Measurements from ENCODE around the gene PPP6R3.

Gene PPP6R3

DNA sequence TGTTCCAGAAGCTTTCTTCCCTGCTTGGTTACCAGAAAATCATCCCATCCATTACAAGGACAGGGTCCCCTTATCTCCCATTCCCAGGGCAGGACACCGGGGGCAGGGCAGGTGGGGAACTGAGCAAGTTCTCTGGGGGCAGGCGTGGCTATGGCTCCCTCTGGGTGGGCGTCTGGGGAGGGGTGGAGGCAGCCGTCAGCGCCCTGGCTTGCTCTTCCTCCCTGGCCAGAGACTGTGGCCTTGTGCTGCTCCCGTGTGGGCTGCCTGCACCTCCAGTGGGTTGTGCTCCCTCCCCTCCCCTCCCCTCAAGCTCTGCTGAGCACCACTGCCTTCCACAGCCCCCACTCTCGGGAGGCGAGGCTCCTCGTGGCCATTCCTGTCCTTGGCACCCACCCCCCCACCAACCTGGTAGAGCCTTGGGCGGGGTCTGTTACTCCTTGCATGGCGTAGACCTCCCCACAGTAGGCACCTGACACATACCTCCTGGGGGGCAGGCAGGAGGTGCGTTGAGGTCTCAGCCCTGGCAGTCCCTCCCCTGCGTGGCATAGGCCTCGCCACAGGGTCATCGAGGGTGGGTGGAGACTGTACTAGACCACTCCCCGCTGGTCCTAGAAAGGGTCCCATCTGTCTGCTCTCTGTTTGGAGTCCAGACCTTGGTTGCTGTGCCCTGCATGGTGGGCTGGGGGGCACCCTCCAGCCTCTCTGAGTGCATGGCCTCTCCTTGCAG lies 24.2 kb upstream of the PPP6R3 start:
- TF ChIP-seq, protein P1, sequence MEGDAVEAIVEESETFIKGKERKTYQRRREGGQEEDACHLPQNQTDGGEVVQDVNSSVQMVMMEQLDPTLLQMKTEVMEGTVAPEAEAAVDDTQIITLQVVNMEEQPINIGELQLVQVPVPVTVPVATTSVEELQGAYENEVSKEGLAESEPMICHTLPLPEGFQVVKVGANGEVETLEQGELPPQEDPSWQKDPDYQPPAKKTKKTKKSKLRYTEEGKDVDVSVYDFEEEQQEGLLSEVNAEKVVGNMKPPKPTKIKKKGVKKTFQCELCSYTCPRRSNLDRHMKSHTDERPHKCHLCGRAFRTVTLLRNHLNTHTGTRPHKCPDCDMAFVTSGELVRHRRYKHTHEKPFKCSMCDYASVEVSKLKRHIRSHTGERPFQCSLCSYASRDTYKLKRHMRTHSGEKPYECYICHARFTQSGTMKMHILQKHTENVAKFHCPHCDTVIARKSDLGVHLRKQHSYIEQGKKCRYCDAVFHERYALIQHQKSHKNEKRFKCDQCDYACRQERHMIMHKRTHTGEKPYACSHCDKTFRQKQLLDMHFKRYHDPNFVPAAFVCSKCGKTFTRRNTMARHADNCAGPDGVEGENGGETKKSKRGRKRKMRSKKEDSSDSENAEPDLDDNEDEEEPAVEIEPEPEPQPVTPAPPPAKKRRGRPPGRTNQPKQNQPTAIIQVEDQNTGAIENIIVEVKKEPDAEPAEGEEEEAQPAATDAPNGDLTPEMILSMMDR (conservative IDR thresholded peaks at IDR 0.05; ENCODE audit: low read depth, low read length): no peak
- DNase-seq (ENCODE audit: low read depth): no peak
- no peak overlapping the region for H3K4me3 ChIP-seq (ENCODE audit: low read length)

GRCh38 chr11:68436985-68437926 lies 23.3 kb upstream of the PPP6R3 start:
- TF ChIP-seq, protein P1 (conservative IDR thresholded peaks at IDR 0.05; ENCODE audit: low read depth, low read length): no peak
- no peak overlapping the region for H3K4me3 ChIP-seq (ENCODE audit: low read length)
- DNase-seq (ENCODE audit: low read depth): no peak

DNA sequence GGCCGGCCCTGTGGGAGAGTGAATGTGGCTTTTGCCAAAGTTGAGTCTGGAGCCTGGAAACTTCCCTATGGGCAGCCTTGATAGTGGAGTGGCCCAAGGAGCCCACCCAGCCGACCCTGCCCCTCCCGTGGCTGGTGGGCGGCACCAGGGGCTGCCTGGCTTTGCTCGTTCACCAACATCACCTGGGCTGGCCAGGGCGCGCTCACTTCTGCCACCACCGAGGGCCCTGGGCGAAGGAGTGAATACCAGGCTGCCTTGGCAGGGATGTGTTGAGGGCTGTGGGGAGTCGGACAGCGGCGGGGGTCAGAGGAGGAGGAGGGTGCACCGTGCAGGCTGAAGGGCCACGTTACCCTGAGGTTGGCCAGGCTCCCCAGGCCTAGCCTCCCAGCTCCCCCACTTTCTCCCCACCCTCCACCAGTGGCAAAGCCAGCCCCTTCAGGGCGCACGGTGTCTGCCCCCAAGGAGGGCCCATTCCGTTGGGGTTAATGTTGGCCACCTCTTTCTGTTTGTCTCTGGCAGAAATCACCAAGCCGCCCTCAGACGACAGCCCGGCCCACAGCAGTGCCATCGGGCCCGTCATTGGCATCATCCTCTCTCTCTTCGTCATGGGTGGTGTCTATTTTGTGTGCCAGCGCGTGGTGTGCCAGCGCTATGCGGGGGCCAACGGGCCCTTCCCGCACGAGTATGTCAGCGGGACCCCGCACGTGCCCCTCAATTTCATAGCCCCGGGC lies 22.5 kb upstream of the PPP6R3 start:
- no peak overlapping the region for H3K4me3 ChIP-seq (ENCODE audit: low read length)
- TF ChIP-seq, protein P1 (conservative IDR thresholded peaks at IDR 0.05; ENCODE audit: low read depth, low read length): no peak
- no peak for DNase-seq (ENCODE audit: low read depth)

- H3K4me3 ChIP-seq (ENCODE audit: low read length): no peak overlapping the region
- no peak for DNase-seq (ENCODE audit: low read depth)
- TF ChIP-seq, protein P1 (conservative IDR thresholded peaks at IDR 0.05; ENCODE audit: low read depth, low read length): no peak
These were observed 21.8 kb upstream of the PPP6R3 start for GRCh38 chr11:68438658-68439259.

DNA sequence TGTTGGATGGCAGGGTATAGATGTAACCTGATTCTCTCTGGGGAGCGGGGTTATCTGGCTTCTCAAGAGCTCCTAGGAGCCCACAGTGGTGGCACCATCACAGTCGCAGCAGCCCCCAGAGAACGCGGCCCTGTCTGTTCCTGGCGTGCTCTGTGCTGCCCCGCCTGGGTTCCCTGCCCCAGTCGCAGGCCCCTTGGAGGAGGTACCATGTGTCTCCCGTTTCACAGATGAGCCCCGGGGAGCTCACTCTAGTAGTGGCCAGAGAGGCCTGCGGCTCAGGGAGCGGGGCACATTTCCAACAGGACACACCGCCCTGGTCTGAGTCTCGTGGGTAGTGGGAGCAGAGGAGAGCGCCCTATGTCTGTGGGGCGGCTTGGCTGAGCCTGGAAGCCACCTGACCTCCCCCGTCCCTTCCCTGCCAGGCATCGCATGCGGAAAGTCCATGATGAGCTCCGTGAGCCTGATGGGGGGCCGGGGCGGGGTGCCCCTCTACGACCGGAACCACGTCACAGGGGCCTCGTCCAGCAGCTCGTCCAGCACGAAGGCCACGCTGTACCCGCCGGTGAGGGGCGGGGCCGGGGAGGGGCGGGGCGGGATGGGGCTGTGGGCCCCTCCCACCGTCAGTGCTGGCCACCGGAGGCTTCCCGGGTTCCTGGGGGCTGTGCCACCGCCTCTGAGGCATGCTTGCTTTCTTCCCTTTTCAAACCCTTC lies 21.0 kb upstream of the PPP6R3 start:
- H3K4me3 ChIP-seq (ENCODE audit: low read length): no peak overlapping the region
- TF ChIP-seq, protein P1 (conservative IDR thresholded peaks at IDR 0.05; ENCODE audit: low read depth, low read length): no peak

GRCh38 chr11:68440224-68440623 lies 20.3 kb upstream of the PPP6R3 start:
- no peak overlapping the region for H3K4me3 ChIP-seq (ENCODE audit: low read length)
- TF ChIP-seq, protein P1 (conservative IDR thresholded peaks at IDR 0.05; ENCODE audit: low read depth, low read length): no peak
- no peak for DNase-seq (ENCODE audit: low read depth)

More for the DNA sequence above, 21.0 kb upstream of the PPP6R3 start:
- no peak for DNase-seq (ENCODE audit: low read depth)
